Forelimb muscle (tissue), 1 donor: ENCODE results near the gene PGK1. TPM values are rescaled to one million over a fixed set of nuclear protein-coding genes. Genes with fewer than 3 reads are reported as not detected.

Experiments
- polyA plus RNA-seq: library from polyadenylated mRNA; unstranded; fragments of 120-200 nt; gene quantifications from one replicate; pipeline ENCODE4 v1.2.1, GENCODE V29; 2013; ENCODE audit not compliant: insufficient read length

Gene PGK1
- polyA plus RNA-seq, 1 donor = 240 TPM

Other genes with a start within 250 kb of the PGK1 start
- 36.8 TPM for gene MAGT1, start 208.8 kb upstream of the PGK1 start, polyA plus RNA-seq
- 234 TPM for gene COX7B, start 204.8 kb upstream of the PGK1 start, polyA plus RNA-seq
- 8.1 TPM for gene ATP7A, start 193.6 kb upstream of the PGK1 start, polyA plus RNA-seq
- not detected for gene PGAM4, start 134.6 kb upstream of the PGK1 start, polyA plus RNA-seq
- 28.0 TPM for gene TAF9B, start 35.4 kb downstream of the PGK1 start, polyA plus RNA-seq
- 8.4 TPM for gene CYSLTR1, start 223.4 kb downstream of the PGK1 start, polyA plus RNA-seq